ENCODE measurements around the gene VPS26C.
A peak's percentile ranks its signal among the peaks of the same experiment; 100 is the strongest.
"Not testable (repeated sequence)": the region's sequence is repeated elsewhere in the genome, so short reads cannot be mapped to it uniquely, and the experiment has no call there.

VPS26C gene

GRCh38 chr21:37267269-37268185 is at the start of gene VPS26C:
Gene VPS26C (minus strand): TSS chr21:37267334. CDS start chr21:37267294, 40 bp downstream.
- peak within 1 kb of the TSS; percentile 97 for H3K27ac ChIP-seq (ENCODE audit: low read depth, low read length)
- no peaks in the 10 kb centered on the region for H3K36me3 ChIP-seq (ENCODE audit: control insufficient read depth in 1 of 2, insufficient read depth in 2 of 2, low read length in 2 of 2)
- peak within 1 kb of the TSS; percentile 75 to 77 for H3K4me3 ChIP-seq (ENCODE audit: low read depth in 1 of 2, low read length in 2 of 2)
- H3K4me1 ChIP-seq (ENCODE audit: control insufficient read depth in 1 of 2, insufficient read depth in 2 of 2, low read length in 2 of 2) = peaks cover 20 to 21% of the 10 kb centered on the region in 2 donors
- H3K9ac ChIP-seq (ENCODE audit: low read depth in 1 of 2, low read length in 2 of 2) = peak within 1 kb of the TSS; percentile 80 to 87
- H3K27me3 ChIP-seq (ENCODE audit: control insufficient read depth in 1 of 2, insufficient read depth in 2 of 2, low read length in 2 of 2) = no peaks in the 10 kb centered on the region
- H3K9me3 ChIP-seq (ENCODE audit: control insufficient read depth in 1 of 2, low read length in 2 of 2) = no peaks in the 10 kb centered on the region

- not testable (repeated sequence) for H3K4me3 ChIP-seq (ENCODE audit: low read depth in 1 of 2, low read length in 2 of 2); H3K36me3 ChIP-seq (ENCODE audit: control insufficient read depth in 1 of 2, insufficient read depth in 2 of 2, low read length in 2 of 2); H3K9me3 ChIP-seq (ENCODE audit: control insufficient read depth in 1 of 2, low read length in 2 of 2); H3K9ac ChIP-seq (ENCODE audit: low read depth in 1 of 2, low read length in 2 of 2); H3K27me3 ChIP-seq (ENCODE audit: control insufficient read depth in 1 of 2, insufficient read depth in 2 of 2, low read length in 2 of 2); H3K27ac ChIP-seq (ENCODE audit: low read depth, low read length); H3K4me1 ChIP-seq (ENCODE audit: control insufficient read depth in 1 of 2, insufficient read depth in 2 of 2, low read length in 2 of 2)
These were observed 48.9 kb upstream of the VPS26C start for GRCh38 chr21:37316072-37316471.

GRCh38 chr21:37300114-37300751 is 33.1 kb upstream of the VPS26C start:
- Histone ChIP-seq H3K9ac (ENCODE audit: low read depth in 1 of 2, low read length in 2 of 2) (no peak overlapping the region), H3K36me3 (ENCODE audit: control insufficient read depth in 1 of 2, insufficient read depth in 2 of 2, low read length in 2 of 2) (no peaks in the 10 kb centered on the region), H3K27ac (ENCODE audit: low read depth, low read length) (no peak overlapping the region), H3K9me3 (ENCODE audit: control insufficient read depth in 1 of 2, low read length in 2 of 2) (no peaks in the 10 kb centered on the region), H3K27me3 (ENCODE audit: control insufficient read depth in 1 of 2, insufficient read depth in 2 of 2, low read length in 2 of 2) (no peaks in the 10 kb centered on the region), H3K4me1 (ENCODE audit: control insufficient read depth in 1 of 2, insufficient read depth in 2 of 2, low read length in 2 of 2) (no peaks in the 10 kb centered on the region), H3K4me3 (ENCODE audit: low read depth in 1 of 2, low read length in 2 of 2) (no peak overlapping the region)

- no peaks in the 10 kb centered on the region for H3K27me3 ChIP-seq (ENCODE audit: control insufficient read depth in 1 of 2, insufficient read depth in 2 of 2, low read length in 2 of 2)
- no peak overlapping the region for H3K4me3 ChIP-seq (ENCODE audit: low read depth in 1 of 2, low read length in 2 of 2)
- no peak overlapping the region for H3K27ac ChIP-seq (ENCODE audit: low read depth, low read length)
- no peaks in the 10 kb centered on the region for H3K9me3 ChIP-seq (ENCODE audit: control insufficient read depth in 1 of 2, low read length in 2 of 2)
- no peaks in the 10 kb centered on the region for H3K4me1 ChIP-seq (ENCODE audit: control insufficient read depth in 1 of 2, insufficient read depth in 2 of 2, low read length in 2 of 2)
- no peak overlapping the region for H3K9ac ChIP-seq (ENCODE audit: low read depth in 1 of 2, low read length in 2 of 2)
- no peaks in the 10 kb centered on the region for H3K36me3 ChIP-seq (ENCODE audit: control insufficient read depth in 1 of 2, insufficient read depth in 2 of 2, low read length in 2 of 2)
These were observed 30.2 kb upstream of the VPS26C start for GRCh38 chr21:37297364-37297763.

- Histone ChIP-seq H3K4me1 (ENCODE audit: control insufficient read depth in 1 of 2, insufficient read depth in 2 of 2, low read length in 2 of 2) (no peaks in the 10 kb centered on the region), H3K27ac (ENCODE audit: low read depth, low read length) (no peak overlapping the region), H3K9me3 (ENCODE audit: control insufficient read depth in 1 of 2, low read length in 2 of 2) (no peaks in the 10 kb centered on the region), H3K9ac (ENCODE audit: low read depth in 1 of 2, low read length in 2 of 2) (no peak overlapping the region), H3K36me3 (ENCODE audit: control insufficient read depth in 1 of 2, insufficient read depth in 2 of 2, low read length in 2 of 2) (no peaks in the 10 kb centered on the region), H3K4me3 (ENCODE audit: low read depth in 1 of 2, low read length in 2 of 2) (no peak overlapping the region), H3K27me3 (ENCODE audit: control insufficient read depth in 1 of 2, insufficient read depth in 2 of 2, low read length in 2 of 2) (no peaks in the 10 kb centered on the region)
These were observed 27.5 kb upstream of the VPS26C start for GRCh38 chr21:37294679-37295078.

GRCh38 chr21:37292941-37293340 is 25.8 kb upstream of the VPS26C start:
- H3K27ac ChIP-seq (ENCODE audit: low read depth, low read length) = no peak overlapping the region
- no peaks in the 10 kb centered on the region for H3K36me3 ChIP-seq (ENCODE audit: control insufficient read depth in 1 of 2, insufficient read depth in 2 of 2, low read length in 2 of 2)
- H3K9ac ChIP-seq (ENCODE audit: low read depth in 1 of 2, low read length in 2 of 2) = no peak overlapping the region

GRCh38 chr21:37292041-37292440 is 24.9 kb upstream of the VPS26C start:
- H3K27ac ChIP-seq (ENCODE audit: low read depth, low read length) = no peak overlapping the region
- no peaks in the 10 kb centered on the region for H3K27me3 ChIP-seq (ENCODE audit: control insufficient read depth in 1 of 2, insufficient read depth in 2 of 2, low read length in 2 of 2)
- H3K9me3 ChIP-seq (ENCODE audit: control insufficient read depth in 1 of 2, low read length in 2 of 2) = no peaks in the 10 kb centered on the region
- no peak overlapping the region for H3K4me3 ChIP-seq (ENCODE audit: low read depth in 1 of 2, low read length in 2 of 2)
- H3K4me1 ChIP-seq (ENCODE audit: control insufficient read depth in 1 of 2, insufficient read depth in 2 of 2, low read length in 2 of 2) = no peaks in the 10 kb centered on the region
- no peak overlapping the region for H3K9ac ChIP-seq (ENCODE audit: low read depth in 1 of 2, low read length in 2 of 2)
- no peaks in the 10 kb centered on the region for H3K36me3 ChIP-seq (ENCODE audit: control insufficient read depth in 1 of 2, insufficient read depth in 2 of 2, low read length in 2 of 2)

More at GRCh38 chr21:37292941-37293340, 25.8 kb upstream of the VPS26C start:
- H3K4me1 ChIP-seq (ENCODE audit: control insufficient read depth in 1 of 2, insufficient read depth in 2 of 2, low read length in 2 of 2) = no peaks in the 10 kb centered on the region
- no peaks in the 10 kb centered on the region for H3K27me3 ChIP-seq (ENCODE audit: control insufficient read depth in 1 of 2, insufficient read depth in 2 of 2, low read length in 2 of 2)
- H3K9me3 ChIP-seq (ENCODE audit: control insufficient read depth in 1 of 2, low read length in 2 of 2) = no peaks in the 10 kb centered on the region
- no peak overlapping the region for H3K4me3 ChIP-seq (ENCODE audit: low read depth in 1 of 2, low read length in 2 of 2)

DNA sequence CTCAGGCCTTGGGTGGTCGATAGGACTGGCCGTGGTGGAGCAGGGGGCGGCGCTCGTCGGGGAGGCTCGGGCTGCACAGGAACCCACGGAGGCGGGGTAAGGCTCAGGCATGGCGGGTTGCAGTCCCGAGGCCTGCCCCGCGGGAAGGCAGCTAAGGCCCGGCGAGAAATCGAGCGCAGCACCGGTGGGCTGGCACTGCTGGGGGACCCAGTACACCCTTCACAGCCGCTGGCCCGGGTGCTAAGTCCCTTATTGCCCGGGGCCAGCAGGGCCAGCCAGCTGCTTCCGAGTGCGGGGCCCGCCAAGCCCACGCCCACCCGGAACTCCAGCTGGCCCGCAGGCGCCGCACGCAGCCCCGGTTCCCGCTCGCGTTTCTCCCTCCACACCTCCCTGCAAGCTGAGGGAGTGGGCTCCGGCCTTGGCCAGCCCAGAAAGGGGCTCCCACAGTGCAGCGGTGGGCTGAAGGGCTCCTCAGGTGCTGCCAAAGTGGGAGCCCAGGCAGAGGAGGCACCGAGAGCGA is 16.1 kb upstream of the VPS26C start:
- not testable (repeated sequence) for H3K4me3 ChIP-seq (ENCODE audit: low read depth in 1 of 2, low read length in 2 of 2); H3K4me1 ChIP-seq (ENCODE audit: control insufficient read depth in 1 of 2, insufficient read depth in 2 of 2, low read length in 2 of 2); H3K36me3 ChIP-seq (ENCODE audit: control insufficient read depth in 1 of 2, insufficient read depth in 2 of 2, low read length in 2 of 2); H3K27ac ChIP-seq (ENCODE audit: low read depth, low read length); H3K27me3 ChIP-seq (ENCODE audit: control insufficient read depth in 1 of 2, insufficient read depth in 2 of 2, low read length in 2 of 2); H3K9me3 ChIP-seq (ENCODE audit: control insufficient read depth in 1 of 2, low read length in 2 of 2); H3K9ac ChIP-seq (ENCODE audit: low read depth in 1 of 2, low read length in 2 of 2)

DNA sequence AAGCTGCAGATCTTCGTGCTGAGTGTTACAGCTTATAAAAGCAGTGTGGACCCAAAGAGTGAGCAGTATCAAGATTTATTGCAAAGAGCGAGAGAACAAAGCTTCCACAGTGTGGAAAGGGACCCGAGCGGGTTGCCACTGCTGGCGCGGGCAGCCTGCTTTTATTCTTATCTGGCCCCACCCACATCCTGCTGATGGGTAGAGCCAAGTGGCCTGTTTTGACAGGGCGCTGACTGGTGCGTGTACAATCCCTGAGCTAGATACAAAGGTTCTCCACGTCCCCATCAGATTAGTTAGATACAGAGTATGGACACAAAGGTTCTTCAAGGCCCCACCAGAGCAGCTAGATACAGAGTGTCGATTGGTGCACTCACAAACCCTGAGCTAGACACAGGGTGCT is 15.5 kb upstream of the VPS26C start:
- H3K9me3 ChIP-seq (ENCODE audit: control insufficient read depth in 1 of 2, low read length in 2 of 2); H3K4me1 ChIP-seq (ENCODE audit: control insufficient read depth in 1 of 2, insufficient read depth in 2 of 2, low read length in 2 of 2); H3K27me3 ChIP-seq (ENCODE audit: control insufficient read depth in 1 of 2, insufficient read depth in 2 of 2, low read length in 2 of 2); H3K4me3 ChIP-seq (ENCODE audit: low read depth in 1 of 2, low read length in 2 of 2); H3K36me3 ChIP-seq (ENCODE audit: control insufficient read depth in 1 of 2, insufficient read depth in 2 of 2, low read length in 2 of 2); H3K9ac ChIP-seq (ENCODE audit: low read depth in 1 of 2, low read length in 2 of 2); H3K27ac ChIP-seq (ENCODE audit: low read depth, low read length): not testable (repeated sequence)

- H3K4me1 ChIP-seq (ENCODE audit: control insufficient read depth in 1 of 2, insufficient read depth in 2 of 2, low read length in 2 of 2) = no peaks in the 10 kb centered on the region
- no peaks in the 10 kb centered on the region for H3K36me3 ChIP-seq (ENCODE audit: control insufficient read depth in 1 of 2, insufficient read depth in 2 of 2, low read length in 2 of 2)
- no peaks in the 10 kb centered on the region for H3K9me3 ChIP-seq (ENCODE audit: control insufficient read depth in 1 of 2, low read length in 2 of 2)
- no peak overlapping the region for H3K4me3 ChIP-seq (ENCODE audit: low read depth in 1 of 2, low read length in 2 of 2)
- H3K9ac ChIP-seq (ENCODE audit: low read depth in 1 of 2, low read length in 2 of 2) = no peak overlapping the region
- H3K27me3 ChIP-seq (ENCODE audit: control insufficient read depth in 1 of 2, insufficient read depth in 2 of 2, low read length in 2 of 2) = no peaks in the 10 kb centered on the region
- H3K27ac ChIP-seq (ENCODE audit: low read depth, low read length) = no peak overlapping the region
These were observed 14.9 kb upstream of the VPS26C start for GRCh38 chr21:37281993-37282392.

Measured in duodenal mucosa (tissue), 2 donors.